GM21619 (cell line): ENCODE data around the gene ARHGEF10L.

ENCODE experiments used
- ATAC-seq: cut with Tn5 transposase; IDR thresholded peaks from one replicate; pipeline ENCODE4 v1.9.1; 2021; ENCODE audit not compliant: unreplicated experiment

The ARHGEF10L gene

DNA sequence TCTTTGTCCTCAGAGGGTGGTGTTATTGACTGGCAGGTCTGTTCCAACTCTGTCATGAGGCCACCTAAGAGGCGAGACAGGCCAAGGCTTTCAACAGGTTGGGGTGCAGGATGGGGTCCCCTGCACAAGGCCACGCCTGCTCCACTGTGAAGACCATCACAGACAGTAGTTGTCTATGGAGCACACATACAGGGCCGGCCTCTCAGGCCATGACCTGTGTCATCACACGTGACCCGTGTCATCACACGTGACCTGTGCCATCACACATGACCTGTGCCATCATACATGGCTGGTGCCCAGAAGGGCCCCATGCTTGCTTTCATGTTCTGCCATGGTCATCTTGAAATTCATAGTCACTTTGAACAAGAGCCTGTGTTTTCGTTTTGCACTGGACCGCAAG, 91.9 kb downstream of the ARHGEF10L start:
- no peak for ATAC-seq

DNA sequence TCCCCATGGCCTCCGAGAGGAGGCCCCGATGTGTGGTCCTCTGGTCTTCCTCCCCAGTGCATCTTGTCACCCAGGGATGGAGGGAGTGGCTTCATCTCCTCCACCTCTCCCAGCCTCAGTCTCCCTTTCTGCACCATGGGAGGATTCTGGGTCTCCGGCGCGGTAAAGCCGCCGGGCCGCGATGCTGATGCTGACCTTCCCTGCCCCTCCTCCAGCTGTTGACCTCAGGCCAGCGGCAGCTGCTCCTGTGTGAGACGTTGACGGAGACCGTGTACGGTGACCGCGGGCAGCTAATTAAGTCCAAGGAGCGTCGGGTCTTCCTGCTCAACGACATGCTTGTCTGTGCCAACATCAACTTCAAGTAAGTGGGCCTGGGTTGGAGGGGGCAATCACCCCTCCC, 92.6 kb downstream of the ARHGEF10L start:
- no peak for ATAC-seq

DNA sequence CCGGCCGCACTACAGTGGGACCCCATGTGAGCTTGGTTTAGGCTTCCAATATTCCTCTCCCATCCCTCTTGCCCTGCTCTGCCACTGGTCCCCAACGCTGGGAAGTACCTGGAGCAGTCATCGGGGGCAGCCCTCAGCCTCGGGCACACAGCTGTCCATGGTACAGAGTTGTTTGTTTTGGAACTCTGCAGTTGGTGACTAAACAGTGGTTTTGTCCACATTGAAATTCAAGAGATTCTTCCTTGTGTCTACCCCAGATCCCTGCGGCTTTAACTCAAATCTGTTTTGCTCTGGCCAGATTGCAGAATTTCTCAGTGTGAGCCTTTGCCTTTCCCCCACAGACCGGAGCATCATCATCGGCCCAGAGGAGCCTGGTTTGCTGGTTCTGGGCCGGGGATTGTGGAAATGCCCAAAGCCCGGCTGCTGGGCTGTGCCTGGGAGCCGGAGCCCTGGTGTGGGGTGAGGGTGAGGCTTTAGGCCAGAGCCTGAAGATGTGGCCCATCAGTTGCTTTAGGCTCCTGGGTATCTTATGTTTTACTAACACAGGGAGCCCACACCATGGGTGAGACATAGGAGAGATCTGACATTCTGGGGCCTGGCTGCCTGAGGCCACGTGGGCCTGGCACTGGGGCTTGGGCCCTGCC, 93.2 kb downstream of the ARHGEF10L start:
- no peak for ATAC-seq

DNA sequence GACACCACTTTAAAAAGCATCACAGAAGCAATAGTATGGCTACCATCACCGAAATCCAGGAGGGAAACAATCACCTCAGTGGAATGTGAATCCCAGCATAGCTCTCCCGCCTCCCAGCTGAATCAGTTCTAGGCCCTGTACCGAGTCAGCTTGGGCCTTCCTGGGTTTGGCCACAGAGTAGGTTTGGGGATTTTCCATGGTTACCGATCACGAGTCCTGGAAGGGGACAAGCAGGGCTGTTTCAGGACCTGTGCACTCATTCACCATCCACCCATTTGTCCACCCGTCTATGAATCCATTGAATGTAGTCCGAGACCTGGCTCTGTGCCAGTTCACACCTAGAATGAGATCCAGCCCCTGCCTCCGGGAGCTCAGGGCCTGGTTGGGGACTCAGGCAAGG, 94.2 kb downstream of the ARHGEF10L start:
- no peak for ATAC-seq

DNA sequence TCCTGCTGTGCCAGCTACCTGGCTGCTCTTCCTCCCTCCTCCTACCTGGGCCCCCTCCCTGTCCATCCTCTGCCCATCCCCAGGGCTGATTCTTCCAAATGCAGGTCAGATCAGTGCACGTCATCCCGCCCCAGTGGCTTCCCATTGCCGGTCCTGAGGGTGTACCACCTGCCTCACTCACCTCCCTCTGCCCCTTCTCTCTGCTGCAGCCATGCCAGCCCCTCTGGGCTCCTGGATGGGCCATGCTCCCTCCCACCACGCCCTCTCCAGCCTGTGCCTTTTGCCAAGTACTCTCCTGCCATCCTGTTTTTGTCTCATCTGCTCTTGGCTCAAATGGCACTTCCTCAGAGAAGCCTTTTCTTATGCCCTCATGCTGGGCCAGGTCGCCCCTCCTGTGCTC, 95.8 kb downstream of the ARHGEF10L start:
- no peak for ATAC-seq

DNA sequence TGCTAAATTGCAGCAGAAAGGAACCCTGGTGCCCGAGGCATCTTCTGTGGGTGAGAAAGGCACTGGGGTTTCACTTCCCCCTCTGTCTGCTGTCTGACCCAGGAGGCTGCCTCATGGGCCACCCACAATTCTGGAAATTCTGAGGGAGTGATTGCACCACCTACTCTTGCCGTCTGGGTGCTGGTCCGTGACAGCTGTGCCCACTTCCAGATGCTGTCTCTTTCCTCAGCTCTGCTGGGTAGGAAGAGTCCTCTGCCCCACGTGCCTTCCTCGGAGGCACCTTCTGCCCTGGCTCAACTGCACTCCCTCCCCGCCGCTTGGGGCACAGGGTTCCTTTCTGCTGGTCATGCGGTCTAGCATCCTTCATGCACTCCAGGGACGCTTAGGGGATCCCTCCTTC, 96.3 kb downstream of the ARHGEF10L start:
- no peak for ATAC-seq

DNA sequence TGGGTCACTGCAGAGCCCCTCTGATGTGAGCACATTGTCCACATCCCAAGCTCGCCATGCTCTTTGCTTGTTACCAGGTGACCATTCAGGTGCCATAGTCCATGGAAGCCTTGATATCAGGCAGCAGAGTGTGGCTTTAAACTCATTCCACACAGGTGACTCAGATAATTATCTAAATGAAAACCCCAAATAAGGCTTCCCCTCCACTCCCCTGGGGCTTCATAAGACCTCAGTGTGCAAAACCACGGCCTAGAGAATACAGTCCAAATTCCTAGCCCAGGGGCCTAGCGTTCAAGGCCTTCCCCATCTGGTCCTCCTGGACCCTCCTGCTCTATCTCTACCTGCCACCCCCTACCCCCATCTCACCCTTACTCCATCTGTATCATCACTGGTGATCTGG, 97.1 kb downstream of the ARHGEF10L start:
- no peak for ATAC-seq

DNA sequence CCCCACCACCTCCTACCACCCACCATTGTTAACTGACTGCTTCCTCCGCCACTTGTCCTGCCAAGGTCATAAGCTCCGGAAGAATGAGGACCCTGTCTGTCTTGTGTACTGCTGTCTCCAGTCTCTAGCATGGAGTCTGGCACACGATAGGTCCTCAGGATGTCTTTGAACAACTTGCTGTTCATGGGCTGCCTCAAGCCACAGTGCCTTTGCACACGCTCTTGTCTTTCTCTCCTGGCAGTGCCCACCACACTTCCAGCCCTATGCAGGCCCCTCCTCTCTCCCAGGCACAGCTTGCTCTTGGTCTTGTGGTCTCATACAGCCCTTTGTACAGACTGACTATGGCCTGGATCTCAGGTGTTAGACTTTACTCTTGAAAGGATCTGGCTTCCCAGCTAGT, 97.6 kb downstream of the ARHGEF10L start:
- no peak for ATAC-seq

DNA sequence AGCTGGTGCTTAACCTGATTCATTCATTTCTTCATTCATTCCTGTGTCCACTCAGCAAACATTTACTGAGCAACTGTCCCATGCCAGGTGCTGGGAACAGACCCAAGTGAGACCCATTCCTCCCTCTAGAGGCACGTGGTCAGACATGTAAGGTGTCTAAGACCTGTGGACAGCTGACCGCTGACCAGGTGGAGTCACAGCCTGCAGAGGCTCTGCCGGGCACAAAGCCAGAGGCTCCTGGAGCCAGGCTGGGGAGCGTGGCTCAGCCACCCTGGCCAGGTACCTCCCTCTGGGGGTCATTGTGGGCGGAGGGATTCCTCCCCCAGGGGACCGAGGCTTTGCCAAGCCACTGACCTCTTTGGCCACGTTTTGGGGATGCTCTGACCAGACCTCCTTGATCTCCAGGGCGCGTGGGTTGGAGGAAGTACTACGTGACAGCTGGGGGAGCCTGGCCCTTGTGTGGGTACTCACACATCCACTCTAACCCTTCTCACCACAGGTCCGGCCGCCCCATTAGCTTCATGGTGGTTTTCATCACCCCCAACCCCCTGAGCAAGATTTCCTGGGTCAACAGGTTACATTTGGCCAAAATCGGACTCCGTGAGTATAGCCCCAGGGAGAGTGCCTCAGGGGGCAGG, 100.3 kb downstream of the ARHGEF10L start:
- ATAC-seq, result no peak

DNA sequence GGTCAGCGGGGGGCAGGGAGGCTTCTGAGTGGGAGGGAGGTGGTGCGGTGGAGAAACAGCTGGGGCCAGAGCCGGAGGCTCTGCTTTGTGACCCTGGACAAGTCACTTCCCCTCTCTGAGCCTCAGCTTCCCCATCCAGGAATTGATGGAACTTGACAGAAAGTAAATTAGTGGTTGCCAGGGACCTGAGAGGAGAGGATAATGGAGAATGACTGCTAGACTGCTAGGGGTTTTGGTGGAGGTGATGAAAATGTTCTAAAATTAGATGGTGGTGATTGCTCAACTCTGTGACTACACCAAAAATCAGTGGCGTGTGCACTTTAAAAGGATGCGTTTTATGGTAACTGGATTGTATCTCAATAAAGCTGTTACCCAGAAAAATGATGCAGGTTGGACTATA, 100.9 kb downstream of the ARHGEF10L start:
- no peak for ATAC-seq

DNA sequence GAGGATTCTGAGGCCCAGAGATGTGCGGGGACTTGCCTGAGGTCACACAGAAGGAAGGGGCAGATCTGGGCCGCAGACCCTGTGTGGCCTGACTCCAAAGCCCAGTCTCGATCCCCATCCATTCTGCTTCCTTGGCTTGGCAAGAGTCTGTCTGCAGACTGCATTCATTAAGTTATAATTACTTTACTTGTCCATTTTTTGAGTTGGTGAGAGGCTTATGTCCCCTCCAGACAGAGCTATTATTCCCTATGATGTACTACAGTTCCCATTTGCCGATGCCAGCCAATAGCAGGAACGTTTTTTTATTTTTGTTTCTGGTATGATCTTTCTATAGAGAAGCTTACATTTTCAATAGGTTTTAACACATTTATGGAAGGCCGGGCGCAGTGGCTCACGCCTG, 101.5 kb downstream of the ARHGEF10L start:
- no peak for ATAC-seq

DNA sequence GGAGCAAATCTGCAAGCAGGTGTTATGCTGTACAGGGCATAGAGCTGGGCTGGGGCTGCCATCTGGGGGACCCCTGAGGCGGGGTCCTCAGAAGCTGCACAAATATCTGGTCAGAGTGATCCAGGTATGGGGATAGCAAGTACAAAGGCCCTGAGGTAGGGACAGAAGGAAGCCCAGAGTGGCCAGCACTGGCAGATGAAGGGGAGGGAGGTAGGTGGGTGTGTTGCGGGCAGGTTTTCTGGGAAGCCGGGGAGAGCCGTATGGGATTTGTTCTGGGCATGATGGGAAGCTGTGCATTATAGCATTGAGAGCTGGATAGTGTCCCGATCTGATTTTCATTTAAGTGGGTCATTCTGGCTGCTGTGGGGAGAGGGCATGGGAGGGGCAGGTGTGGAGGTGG, 102.7 kb downstream of the ARHGEF10L start:
- ATAC-seq, result no peak

DNA sequence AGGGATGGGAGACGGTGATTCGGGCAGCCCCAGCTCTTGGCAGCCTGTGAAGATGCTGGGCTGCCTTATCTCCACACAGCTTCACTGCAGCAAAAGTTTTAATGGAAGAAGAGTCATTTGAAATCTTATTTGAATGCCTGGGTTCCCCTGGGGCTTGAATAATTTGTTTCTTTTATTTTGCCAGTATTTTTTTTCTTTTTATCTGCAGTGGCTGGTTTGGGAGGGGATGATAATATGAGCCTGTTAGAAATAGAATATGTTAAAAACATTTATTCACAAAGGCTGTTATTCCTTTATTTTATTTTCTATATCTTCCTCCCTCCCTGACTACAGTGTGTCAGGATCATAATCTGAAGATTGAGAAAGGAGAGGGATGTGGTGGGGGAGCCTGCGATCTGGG, 103.4 kb downstream of the ARHGEF10L start:
- ATAC-seq, result no peak

DNA sequence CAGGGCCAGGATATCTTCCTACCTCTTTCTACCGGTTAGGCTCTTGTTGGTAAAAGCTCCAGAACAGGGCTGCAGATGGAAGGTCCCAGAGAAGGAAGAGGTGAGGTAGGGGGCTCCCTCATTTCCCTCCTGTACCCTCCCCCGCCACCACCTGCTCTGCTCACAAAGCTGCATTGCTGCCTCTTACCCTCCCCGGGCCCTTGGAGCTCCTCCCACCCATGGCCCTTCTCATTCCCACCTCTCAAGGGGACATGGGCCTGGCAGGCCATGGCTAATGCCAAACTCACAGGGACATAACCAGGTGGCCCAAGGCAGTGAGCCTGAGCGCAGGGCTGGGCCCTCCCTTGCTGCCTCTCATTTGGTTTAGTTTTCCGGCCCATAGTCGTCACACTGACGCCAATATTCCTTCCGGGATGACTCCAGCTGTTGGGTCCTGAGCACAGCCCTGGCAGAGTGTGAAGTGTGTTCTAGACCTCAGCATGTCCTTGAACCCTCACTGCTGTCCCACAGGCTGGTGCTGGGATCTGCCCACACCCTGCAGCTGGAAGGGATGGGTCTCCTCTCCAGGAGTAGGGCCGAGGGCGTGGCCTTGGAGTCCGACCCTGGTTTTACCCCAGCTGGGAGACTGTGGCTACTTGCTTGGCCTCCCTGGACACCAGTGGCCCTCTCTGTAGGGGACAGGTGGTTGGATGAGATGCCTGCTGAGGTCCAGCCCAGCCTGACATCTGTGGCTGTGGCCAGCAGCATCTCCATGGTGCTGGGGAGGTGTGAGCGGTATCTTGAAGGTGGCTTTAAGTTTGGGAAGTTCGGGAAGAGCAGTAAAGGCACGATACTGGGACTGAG, 104.6 kb downstream of the ARHGEF10L start:
- ATAC-seq, result no peak

DNA sequence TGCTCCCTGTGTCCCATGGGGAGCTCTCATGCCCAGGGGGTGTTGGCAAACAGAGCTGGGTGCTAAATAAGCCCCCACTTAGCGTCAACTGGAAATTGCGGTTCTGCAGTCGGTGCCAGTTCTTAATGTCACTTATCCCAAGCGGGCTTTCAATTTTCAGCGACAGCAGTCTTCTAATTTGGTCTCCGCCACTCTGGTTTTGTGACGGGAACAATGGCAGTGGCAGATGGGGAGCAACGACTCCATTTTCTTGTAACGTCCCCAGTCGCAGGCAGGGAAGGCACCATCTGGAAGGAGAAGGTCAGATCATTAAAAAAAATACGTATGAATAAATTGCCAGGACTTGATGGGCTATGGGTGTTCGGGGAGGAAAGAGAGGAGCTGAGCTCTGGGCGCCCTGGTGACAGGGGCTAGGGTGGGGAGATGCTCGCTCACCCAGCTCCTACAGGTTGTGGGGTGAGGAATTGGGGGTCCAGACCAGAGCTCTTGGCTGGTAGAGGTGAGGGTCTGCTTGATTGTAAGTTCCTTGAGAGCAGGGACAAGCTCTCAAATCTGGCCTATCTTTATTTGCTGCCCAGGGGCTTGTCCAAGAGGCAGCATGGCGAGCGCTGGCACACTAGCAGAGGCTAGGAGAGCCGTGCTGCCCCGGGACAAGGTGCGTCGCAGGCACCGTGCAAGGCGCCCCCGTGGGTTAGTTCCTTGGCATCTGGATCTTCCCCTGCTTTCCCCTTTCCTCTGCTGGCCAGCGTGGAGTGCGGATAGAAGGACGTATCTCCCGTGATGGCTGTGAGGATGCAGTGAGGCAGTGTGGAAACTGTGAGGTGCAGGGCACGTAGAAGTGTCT, 105.8 kb downstream of the ARHGEF10L start:
- no peak for ATAC-seq

DNA sequence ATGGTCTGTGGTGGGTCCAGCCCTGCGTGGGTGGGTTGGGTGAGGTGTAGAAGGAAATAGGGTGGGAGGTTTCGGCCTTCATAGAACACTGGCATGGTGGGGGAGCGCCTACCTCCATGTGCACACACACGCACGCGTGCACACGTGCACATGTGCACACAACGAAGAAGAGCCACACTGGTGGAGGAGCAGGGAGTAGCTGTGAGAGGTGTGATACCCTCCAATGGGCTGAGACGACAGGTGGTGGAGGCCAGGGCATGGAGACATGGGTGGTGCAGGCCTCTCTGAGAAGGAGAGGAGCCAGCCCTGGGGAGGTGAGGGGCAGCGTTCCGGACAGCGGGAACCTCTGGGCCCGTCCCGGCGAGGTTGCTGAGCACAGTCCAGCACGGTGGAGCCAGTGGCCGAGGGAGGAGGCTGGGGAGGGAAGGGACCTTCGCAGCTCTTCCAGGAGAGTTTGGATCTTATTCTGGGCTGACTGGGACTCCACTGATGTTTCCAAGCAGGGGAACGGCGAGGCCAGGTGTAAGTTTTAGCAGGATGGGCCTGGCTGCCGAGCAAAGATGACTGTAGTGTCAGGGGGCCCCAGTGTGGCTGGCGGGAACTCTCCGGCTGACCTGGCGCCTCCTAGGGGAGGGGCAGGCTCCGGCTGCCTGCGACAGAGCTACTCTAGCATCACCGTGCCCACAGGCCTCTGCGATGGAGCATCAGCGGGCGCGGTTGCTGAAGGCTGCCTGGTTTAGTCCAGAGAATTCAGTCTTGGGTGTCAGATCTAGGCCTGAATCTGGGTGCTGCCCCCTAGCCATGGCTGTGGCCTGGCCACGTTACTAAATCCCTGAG, 107.2 kb downstream of the ARHGEF10L start:
- no peak for ATAC-seq

DNA sequence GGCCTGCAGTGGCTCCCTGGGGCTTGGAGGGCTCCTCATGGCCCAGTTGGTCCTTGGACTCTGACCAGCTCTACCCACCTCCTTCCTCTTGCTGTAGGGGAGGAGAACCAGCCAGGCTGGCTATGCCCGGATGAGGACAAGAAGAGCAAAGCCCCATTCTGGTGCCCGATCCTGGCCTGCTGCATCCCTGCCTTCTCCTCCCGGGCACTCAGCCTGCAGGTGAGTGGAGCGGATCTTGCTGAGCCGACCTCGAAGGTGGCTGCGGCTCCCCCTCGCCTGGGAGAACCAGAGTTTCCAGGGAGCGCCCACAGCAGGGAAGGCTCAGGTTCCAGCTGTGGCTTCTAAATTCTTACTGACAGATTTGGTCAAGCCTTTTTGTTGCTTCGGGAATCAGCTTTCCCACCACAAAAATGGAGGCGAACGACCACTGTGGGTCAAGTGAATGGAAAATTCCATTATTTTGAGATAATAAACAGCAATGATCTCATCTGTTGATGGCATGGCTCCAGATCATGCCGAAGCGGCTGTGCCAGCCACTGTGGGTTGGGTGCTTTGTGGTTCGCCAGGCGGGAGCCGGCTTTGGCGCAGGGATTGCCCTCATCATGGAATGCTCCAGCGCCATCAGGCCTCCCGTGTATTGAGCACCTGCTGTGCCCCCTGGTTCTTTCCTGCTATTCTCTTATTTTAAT, 109.1 kb downstream of the ARHGEF10L start:
- ATAC-seq, result no peak

DNA sequence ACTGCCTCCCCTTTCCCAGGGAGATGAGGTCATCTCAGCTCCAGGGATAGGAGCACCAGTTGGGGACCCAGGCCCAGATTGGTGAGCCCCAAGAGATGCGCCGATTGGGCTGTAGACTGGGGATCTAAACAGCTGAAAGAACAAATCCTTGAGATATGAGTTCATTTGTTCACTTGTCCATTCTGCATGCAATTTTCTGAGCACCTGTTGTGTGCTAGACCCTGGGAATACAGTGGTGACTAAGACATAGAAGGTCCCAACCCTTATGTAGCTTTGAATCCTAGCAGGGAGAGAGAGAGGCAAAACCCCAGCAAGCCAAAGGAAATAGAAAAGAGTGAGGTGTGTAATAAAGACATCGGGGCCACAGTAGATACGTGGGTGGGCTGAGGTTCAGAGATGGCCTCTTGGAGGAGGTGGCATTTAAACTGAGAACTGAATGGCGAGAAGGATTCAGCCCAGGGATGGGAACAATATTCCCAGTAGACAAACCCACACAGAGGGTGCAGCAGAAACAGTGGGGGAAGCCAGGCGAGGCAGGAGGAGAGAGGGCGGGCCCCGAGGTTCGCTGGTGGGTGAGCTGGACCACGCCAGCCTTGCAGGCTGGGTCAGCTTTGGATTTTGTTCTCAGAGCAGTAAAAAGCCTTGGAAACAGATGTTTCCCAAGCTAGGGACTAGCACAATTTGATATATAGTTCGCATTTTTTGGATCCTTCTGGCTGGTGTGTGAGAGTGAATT, 110.0 kb downstream of the ARHGEF10L start:
- no peak for ATAC-seq

DNA sequence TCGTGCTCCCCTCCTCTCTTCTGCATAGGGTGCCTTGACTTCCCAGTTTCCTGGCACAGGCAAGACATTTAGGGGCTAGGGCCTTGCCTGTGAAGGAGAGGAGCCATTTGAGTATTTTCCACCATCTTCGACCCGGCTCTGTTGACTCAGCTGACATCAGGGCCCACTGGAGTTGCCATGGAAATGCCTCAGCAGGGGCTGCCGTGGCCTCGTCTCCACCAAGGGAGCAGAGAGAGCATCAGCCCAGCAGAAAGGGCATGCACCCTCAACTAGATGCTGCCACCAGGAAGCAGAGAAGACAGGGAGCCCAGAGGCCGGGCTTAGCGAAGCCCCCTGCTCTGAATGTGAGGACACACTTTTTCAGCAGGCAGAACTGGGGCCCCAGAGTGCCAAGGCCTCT, 113.8 kb downstream of the ARHGEF10L start:
- ATAC-seq, result no peak
